GM18951 (cell line): ENCODE data around the gene ZNF343.

Experiments
- POLR2A ChIP-seq: IDR thresholded peaks from 4 replicates; pipeline ENCODE4 v1.6.1; 2011; ENCODE audit warnings: mild to moderate bottlenecking; ENCODE audit not compliant: insufficient read length, insufficient read depth; ENCODE audit errors: extremely low read depth
- in situ Hi-C: fragments of 300-500 bp; cut with MboI; formaldehyde crosslinking; loops from one replicate; pipeline ENCODE4 v1.12.0; 2022; ENCODE audit warnings: low sequenced_read_pairs, mixed read lengths, inconsistent platforms; ENCODE audit not compliant: unreplicated experiment

ZNF343 gene

DNA sequence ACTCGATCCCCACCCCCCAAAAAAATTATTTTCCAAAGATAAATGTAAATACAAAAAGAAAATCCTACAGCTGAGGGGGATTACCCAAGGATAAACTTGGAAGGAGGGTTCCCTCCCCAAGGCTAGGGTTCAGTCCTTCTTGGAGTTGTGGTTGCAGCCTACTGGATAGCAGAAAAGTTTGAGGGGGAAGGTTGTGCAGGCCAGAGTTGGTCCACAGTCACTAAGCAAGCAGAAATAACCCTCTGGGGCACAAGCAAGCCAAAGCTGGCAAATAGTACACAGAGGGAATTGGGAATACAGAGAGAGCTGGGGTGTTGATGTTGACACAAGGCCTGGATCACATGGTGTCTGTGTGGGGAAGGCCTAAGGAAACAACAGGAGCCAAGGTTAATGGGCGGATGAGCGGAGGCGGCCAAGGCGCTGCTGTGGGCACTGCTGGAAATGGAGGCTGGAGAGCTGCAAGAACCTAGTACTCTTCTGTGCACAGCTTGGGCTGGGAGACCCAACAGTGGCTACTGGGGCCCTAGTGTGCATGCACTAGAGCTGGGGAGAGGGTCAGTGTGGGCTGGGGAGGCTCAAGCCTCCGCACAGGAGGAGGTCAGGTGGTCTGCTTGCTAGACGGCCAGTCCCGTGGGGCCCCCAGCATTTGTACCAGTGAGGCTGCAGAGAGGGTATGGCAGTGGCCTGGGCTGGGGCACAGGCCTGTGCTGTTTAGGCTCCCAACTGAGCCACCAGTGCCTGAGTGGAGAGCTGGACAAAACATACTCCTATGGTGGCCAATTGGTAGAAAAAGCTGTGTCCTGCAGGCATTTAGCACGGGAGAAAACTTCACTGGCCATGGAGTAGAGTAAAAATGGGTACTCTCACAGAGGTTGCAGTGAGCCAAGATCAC, 32.6 kb downstream of the ZNF343 start:
- in situ Hi-C loops, result no loop called here
- TF ChIP-seq POLR2A, result no peak

DNA sequence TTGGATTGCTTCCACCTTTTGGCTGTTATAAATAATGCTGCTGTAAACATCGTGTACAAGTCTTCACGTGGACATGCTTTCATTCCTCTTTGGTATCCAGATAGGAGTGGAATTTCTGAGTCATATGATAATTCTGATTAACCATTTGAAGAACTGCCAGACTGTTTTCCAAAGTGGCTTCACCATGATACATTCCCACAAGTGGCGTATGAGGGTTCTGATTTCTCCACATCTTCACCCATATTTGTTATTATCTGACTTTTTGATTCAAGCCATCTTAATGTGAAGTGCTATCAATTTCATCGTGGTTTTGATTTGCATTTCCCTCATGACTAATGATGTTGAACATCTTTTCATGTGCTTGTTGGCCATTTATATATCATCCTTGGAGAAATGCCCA, 35.2 kb downstream of the ZNF343 start:
- in situ Hi-C loops, result no loop called here
- TF ChIP-seq POLR2A, result no peak

- in situ Hi-C loops, result no loop called here
- peak; percentile 93 for TF ChIP-seq POLR2A
These were observed 38.1 kb downstream of the ZNF343 start, which contains the start of gene SNRPB for GRCh38 chr20:2470423-2471193. Gene SNRPB (minus strand): TSS chr20:2470789. CDS start chr20:2470690, 99 bp downstream.

- no peak for TF ChIP-seq POLR2A
- in situ Hi-C loops, result no loop called here
These were observed 38.7 kb downstream of the ZNF343 start for GRCh38 chr20:2469991-2470422.

DNA sequence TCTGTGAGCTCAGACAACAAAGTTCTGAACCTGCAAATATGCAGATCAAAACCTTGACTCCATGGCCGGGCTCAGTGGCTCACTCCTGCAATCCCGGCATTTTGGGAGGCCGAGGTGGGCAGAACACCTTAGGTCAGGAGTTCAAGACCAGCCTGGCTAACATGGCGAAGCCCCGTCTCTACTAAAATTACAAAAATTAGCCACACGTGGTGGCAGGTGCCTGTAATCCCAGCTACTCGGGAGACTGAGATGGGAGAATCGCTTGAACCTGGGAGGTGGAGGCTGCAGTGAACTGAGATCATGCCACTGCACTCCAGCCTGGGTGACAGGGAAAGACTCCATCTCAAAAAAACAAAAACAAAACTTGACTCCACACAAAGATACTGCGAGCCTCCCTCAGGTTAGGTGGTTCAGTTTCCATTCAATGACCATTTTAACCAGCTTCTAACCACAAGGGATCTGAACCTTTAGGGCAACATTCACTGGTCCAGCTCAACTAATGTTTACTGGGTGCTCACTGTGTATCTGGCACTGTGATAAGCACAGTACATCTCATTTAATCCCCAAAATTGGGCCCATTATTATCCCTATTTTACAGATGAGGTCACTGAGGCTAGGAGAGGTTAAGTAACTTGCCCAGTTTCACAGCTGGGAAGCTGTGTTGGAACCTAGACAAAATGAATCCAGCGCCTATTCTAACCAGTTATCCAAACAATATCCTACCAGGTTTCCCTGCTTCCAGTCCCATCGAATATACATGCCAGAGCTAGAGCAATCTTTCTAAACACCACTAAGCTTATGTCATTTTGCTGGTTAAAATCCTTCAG, 39.9 kb downstream of the ZNF343 start:
- no peak for TF ChIP-seq POLR2A
- in situ Hi-C loops, result no loop called here

DNA sequence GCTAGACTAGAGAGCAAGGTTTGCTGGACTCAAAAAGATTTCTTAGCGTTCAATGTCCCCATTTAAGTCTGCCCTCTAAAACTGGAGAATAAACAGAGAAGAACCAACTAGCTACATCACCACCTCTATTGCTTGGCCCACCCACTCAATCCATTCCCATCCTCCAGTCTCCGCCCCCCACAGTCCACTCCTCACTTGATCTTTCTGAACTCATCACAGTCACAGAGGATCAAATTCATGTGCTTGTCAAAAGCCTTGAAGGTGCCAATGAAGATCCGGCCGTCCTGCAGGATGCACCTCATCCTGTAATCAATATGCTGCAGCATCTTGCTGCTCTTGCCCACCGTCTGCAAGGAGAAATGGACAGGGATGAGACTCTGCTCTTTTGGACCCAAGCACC, 41.3 kb downstream of the ZNF343 start:
- in situ Hi-C loops, result no loop called here
- TF ChIP-seq POLR2A, result no peak

GRCh38 chr20:2465100-2465499, 43.6 kb downstream of the ZNF343 start:
- in situ Hi-C loops, result no loop called here
- no peak for TF ChIP-seq POLR2A

GRCh38 chr20:2463616-2464365, 44.9 kb downstream of the ZNF343 start:
- in situ Hi-C loops, result no loop called here
- TF ChIP-seq POLR2A, result no peak

- in situ Hi-C loops, result no loop called here
- no peak for TF ChIP-seq POLR2A
These were observed 46.2 kb downstream of the ZNF343 start for GRCh38 chr20:2462484-2462883.

DNA sequence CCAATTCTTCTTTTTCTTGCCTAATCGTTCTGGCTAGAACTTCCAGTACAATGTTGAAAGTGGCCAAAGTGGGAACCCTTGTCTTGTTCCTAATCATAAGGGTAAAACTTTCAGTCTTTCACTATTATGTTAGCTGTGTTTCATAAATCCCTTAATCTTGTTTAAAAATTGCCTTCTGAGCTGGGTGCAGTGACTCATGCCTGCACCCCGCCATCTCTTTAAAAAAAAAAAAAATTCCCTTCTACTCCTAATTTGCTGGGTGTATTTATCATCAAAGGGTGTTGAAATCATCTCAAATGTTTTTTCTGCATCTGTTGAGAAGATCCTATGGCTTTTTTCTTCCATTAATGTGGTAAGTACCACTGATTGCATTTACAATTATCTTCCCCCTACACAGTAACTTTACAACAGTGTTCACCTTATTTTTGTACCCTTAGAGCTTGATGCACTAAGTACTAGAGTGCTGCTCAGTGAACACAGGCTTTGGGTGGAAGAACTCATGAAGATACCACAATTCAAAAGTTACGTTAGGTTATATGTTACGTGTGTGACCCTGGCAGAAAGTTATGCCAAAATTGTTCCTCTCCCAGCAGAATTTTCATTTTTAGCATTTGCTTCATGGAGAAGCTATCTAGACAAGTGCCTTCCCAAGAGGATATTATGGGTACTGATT, 47.8 kb downstream of the ZNF343 start:
- in situ Hi-C loops, result no loop called here
- no peak for TF ChIP-seq POLR2A

DNA sequence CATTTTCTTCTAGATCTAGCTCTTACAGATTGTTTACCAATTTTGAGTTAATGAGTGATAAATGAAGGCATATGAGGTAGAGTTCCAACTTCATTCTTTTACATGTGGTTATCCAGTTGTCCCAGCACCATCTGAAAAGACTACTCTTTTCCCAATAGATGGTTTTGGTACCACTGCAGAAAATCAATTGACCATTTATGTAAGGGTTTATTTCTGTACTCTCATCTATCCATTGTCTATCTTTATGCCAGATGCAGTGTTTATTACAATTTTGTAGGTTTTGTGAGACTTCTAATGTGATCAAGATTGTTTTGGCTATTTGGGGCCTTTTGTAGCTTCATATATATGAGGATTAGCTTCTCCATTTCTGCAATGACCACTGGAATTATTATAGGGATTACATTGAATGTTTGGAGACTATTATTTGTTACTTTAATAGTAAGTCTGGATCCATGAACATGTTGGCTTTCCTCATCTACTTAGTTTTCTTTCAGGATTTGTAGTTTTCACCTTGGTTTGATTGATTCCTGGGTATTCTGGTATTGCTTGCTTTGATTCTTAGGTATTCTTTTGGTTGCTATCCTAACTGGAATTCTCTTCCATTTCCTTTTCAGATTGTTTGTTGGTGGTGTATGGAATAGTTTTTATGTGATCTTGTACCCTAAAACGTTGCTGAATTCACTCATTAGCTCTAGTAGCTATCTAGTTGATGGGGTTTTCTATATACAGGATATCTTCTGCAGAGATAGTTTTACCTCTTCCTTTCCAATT, 48.5 kb downstream of the ZNF343 start:
- in situ Hi-C loops, result no loop called here

More for the DNA sequence above, 48.5 kb downstream of the ZNF343 start:
- TF ChIP-seq POLR2A, result no peak
